ENCODE results near the gene EIF3J.

DNA sequence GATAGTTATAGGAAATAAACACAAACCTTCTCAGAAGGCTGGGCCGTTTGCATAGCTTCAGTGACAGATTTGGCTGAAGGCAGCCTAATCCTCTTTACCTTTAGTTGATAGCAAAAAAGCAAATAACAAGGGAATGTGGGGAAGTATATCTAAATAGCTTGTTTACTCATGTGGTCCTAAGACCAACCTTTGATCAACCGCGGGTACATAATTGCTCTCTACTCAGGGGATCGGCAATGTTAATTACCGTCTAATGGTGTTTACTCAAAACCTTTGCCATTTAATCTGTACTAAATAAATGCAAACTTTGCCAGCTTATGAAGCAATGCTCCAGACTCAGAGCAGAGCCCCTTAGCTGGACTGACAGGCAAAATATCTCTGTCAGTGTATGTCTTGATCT, 51.6 kb downstream of the EIF3J start:
- TF ChIP-seq POLR2A (IDR thresholded peaks at IDR 0.05), result no peak
- TF ChIP-seq, protein P1, sequence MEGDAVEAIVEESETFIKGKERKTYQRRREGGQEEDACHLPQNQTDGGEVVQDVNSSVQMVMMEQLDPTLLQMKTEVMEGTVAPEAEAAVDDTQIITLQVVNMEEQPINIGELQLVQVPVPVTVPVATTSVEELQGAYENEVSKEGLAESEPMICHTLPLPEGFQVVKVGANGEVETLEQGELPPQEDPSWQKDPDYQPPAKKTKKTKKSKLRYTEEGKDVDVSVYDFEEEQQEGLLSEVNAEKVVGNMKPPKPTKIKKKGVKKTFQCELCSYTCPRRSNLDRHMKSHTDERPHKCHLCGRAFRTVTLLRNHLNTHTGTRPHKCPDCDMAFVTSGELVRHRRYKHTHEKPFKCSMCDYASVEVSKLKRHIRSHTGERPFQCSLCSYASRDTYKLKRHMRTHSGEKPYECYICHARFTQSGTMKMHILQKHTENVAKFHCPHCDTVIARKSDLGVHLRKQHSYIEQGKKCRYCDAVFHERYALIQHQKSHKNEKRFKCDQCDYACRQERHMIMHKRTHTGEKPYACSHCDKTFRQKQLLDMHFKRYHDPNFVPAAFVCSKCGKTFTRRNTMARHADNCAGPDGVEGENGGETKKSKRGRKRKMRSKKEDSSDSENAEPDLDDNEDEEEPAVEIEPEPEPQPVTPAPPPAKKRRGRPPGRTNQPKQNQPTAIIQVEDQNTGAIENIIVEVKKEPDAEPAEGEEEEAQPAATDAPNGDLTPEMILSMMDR (IDR thresholded peaks at IDR 0.05 in 8 of 11, conservative IDR thresholded peaks at IDR 0.05 in 3 of 11), result no peak
- no peak for TF ChIP-seq POLR2AphosphoS5 (IDR thresholded peaks at IDR 0.05)
